Measurements from ENCODE around the gene MEOX1.

DNA sequence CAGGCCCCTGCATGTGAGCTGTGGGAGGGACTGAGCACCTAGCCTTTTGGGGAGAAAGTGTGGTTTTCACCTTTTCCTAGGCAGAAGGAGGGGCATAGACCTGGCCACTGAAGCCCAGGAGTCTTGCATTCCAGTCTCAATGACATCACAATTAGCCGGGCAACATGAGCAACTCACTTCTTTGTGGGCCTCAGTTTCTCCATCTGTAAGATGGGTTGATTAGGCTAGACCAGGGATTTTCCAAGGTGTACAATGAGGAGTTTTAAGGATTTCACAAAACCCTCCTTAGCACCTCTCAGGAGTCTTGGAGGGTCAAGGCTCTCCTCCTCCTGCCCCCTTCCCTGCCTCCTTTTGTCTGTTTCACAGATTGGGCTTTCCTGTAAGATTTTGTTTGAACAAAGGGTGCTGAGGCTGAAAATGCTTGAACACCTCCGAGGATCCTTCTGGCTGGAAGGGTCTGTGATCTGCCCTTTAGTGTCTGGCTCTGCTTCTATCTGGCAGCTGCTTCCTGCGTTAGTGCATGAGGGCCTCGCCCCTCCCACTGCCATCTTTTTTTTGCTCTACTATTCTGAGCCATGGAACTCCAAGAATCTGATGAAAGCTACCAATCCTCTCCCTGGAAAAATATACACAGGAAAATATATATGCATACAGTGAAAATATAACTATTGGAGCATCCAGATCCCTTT is 63.2 kb downstream of the MEOX1 start:
- no peak for TF ChIP-seq CTCF (IDR thresholded peaks at IDR 0.05)
- TF ChIP-seq POLR2A (IDR thresholded peaks at IDR 0.05) = no peak

Measured in Peyer's patch (tissue), 4 donors.